H9 (cell line): Measurements from ENCODE around the gene NPAS3. TPM values are rescaled to one million over a fixed set of nuclear protein-coding genes. Genes with fewer than 3 reads are reported as not detected.

ENCODE experiments used
- DNase-seq: peaks from one replicate; pipeline ENCODE4 v3.0.0-alpha.2; 2017
- H2AFZ ChIP-seq: one replicate; pipeline ENCODE4 v1.6.1; 2013; ENCODE audit warnings: mild to moderate bottlenecking, low read length, control low read depth, moderate library complexity
- H2AK5ac ChIP-seq: 2 replicates; pipeline ENCODE4 v1.6.1; 2013; ENCODE audit warnings: low read length, control low read depth, mixed read lengths; ENCODE audit not compliant: insufficient read length
- H2BK120ac ChIP-seq: one replicate; pipeline ENCODE4 v1.6.1; 2013; ENCODE audit warnings: low read depth, mild to moderate bottlenecking, low read length, control low read depth, inconsistent platforms; ENCODE audit not compliant: poor library complexity, severe bottlenecking
- H2BK12ac ChIP-seq: 2 replicates; pipeline ENCODE4 v1.6.1; 2013; ENCODE audit warnings: low read length, control low read depth, mixed read lengths, low read depth; ENCODE audit not compliant: insufficient read length
- H2BK15ac ChIP-seq: 2 replicates; pipeline ENCODE4 v1.6.1; 2013; ENCODE audit warnings: low read depth, low read length, control low read depth
- H2BK20ac ChIP-seq: one replicate; pipeline ENCODE4 v1.6.1; 2013; ENCODE audit warnings: low read depth, mild to moderate bottlenecking, low read length, control low read depth, inconsistent platforms; ENCODE audit not compliant: poor library complexity, severe bottlenecking
- H2BK5ac ChIP-seq: 2 replicates; pipeline ENCODE4 v1.6.1; 2013; ENCODE audit warnings: low read length, control low read depth, mixed read lengths; ENCODE audit not compliant: insufficient read length
- H3K14ac ChIP-seq: 2 replicates; pipeline ENCODE4 v1.6.1; 2013; ENCODE audit warnings: low read length, control low read depth; ENCODE audit not compliant: insufficient read depth
- H3K18ac ChIP-seq: 2 replicates; pipeline ENCODE4 v1.6.1; 2013; ENCODE audit warnings: low read depth, mild to moderate bottlenecking, mixed read lengths, low read length, control low read depth; ENCODE audit not compliant: insufficient read length
- H3K23ac ChIP-seq: 2 replicates; pipeline ENCODE4 v1.6.1; 2013; ENCODE audit warnings: low read length, control low read depth, mixed read lengths, low read depth; ENCODE audit not compliant: insufficient read length
- H3K23me2 ChIP-seq: 2 replicates; pipeline ENCODE4 v1.6.1; 2013; ENCODE audit warnings: low read depth, mild to moderate bottlenecking, mixed read lengths, low read length, control low read depth; ENCODE audit not compliant: insufficient read length, poor library complexity, severe bottlenecking
- H3K27ac ChIP-seq: 2 replicates; pipeline ENCODE4 v1.5.1; 2013; ENCODE audit warnings: low read length, control low read depth, mixed read lengths, low read depth; ENCODE audit not compliant: insufficient read length
- H3K27me3 ChIP-seq: 2 replicates; pipeline ENCODE4 v1.6.1; 2013; ENCODE audit warnings: low read length, control low read depth, inconsistent platforms; ENCODE audit not compliant: insufficient read depth
- H3K4ac ChIP-seq: 2 replicates; pipeline ENCODE4 v1.6.1; 2013; ENCODE audit warnings: low read depth, mild to moderate bottlenecking, control low read depth, inconsistent platforms, low read length, moderate library complexity
- H3K4me1 ChIP-seq: 2 replicates; pipeline ENCODE4 v1.6.1; 2013; ENCODE audit warnings: low read length, control low read depth, inconsistent platforms; ENCODE audit not compliant: insufficient read depth
- H3K4me2 ChIP-seq: 2 replicates; pipeline ENCODE4 v1.6.1; 2013; ENCODE audit warnings: low read length, control low read depth, mixed read lengths; ENCODE audit not compliant: insufficient read length, insufficient read depth
- H3K56ac ChIP-seq: 2 replicates; pipeline ENCODE4 v1.6.1; 2013; ENCODE audit warnings: low read depth, mild to moderate bottlenecking, mixed read lengths, low read length, control low read depth; ENCODE audit not compliant: insufficient read length
- H3K79me1 ChIP-seq: 2 replicates; pipeline ENCODE4 v1.6.1; 2013; ENCODE audit warnings: low read depth, mild to moderate bottlenecking, moderate library complexity, low read length, control low read depth, inconsistent platforms; ENCODE audit not compliant: insufficient read depth, poor library complexity, severe bottlenecking
- H3K79me2 ChIP-seq: 2 replicates; pipeline ENCODE4 v1.6.1; 2013; ENCODE audit warnings: low read length, control low read depth, inconsistent platforms; ENCODE audit not compliant: insufficient read depth
- H3K9ac ChIP-seq: 2 replicates; pipeline ENCODE4 v1.6.1; 2013; ENCODE audit warnings: low read length, control low read depth, mixed read lengths; ENCODE audit not compliant: insufficient read length; ENCODE audit errors: extremely low read depth
- H3K9me3 ChIP-seq: one replicate; pipeline ENCODE4 v1.6.1; 2013; ENCODE audit warnings: low read depth, low read length, inconsistent platforms; ENCODE audit not compliant: control insufficient read depth
- H3T11ph ChIP-seq: one replicate; pipeline ENCODE4 v1.6.1; 2013; ENCODE audit warnings: mild to moderate bottlenecking, low read length, control low read depth, inconsistent platforms
- H4K20me1 ChIP-seq: one replicate; pipeline ENCODE4 v1.6.1; 2013; ENCODE audit not compliant: control insufficient read depth, insufficient read length, insufficient read depth
- H4K5ac ChIP-seq: 2 replicates; pipeline ENCODE4 v1.6.1; 2013; ENCODE audit warnings: low read depth, mild to moderate bottlenecking, mixed read lengths, low read length, control low read depth; ENCODE audit not compliant: insufficient read length
- H4K8ac ChIP-seq: replicated peaks from 2 replicates; pipeline ENCODE4 v1.6.1; 2013; ENCODE audit warnings: low read length, control low read depth, mixed read lengths, low read depth; ENCODE audit not compliant: insufficient read length
- H4K91ac ChIP-seq: 2 replicates; pipeline ENCODE4 v1.6.1; 2013; ENCODE audit warnings: low read depth, mild to moderate bottlenecking, moderate library complexity, mixed read lengths, low read length, control low read depth; ENCODE audit not compliant: insufficient read length
- H3K27ac Mint-ChIP-seq, 3 experiments: 2 replicates in 2 of 3; 3 replicates in 1 of 3; pipeline ENCODE4 v1.8.0; 2020 to 2021; ENCODE audit warnings: mixed read lengths in 3 of 3, mild to moderate bottlenecking in 1 of 3, moderate library complexity in 1 of 3
- H3K27me3 Mint-ChIP-seq: 2 replicates; pipeline ENCODE4 v1.8.0; 2021; ENCODE audit warnings: low read depth, mild to moderate bottlenecking, moderate library complexity, mixed read lengths
- H3K36me3 Mint-ChIP-seq, 3 experiments: 2 replicates in 2 of 3; 3 replicates in 1 of 3; pipeline ENCODE4 v1.8.0; 2020 to 2021; ENCODE audit warnings: low read depth in 3 of 3, mixed read lengths in 3 of 3; ENCODE audit not compliant: insufficient read depth in 1 of 3
- H3K4me1 Mint-ChIP-seq, 2 experiments: 2 replicates each; pipeline ENCODE4 v1.8.0; 2020; ENCODE audit warnings: mixed read lengths in 2 of 2
- H3K4me3 Mint-ChIP-seq, 2 experiments: 2 replicates in 1 of 2; 3 replicates in 1 of 2; pipeline ENCODE4 v1.8.0; 2020 to 2021; ENCODE audit warnings: mild to moderate bottlenecking in 2 of 2, mixed read lengths in 2 of 2, moderate library complexity in 1 of 2
- H3K9me3 Mint-ChIP-seq, 2 experiments: 2 replicates in 1 of 2; 3 replicates in 1 of 2; pipeline ENCODE4 v1.8.0; 2020; ENCODE audit warnings: mild to moderate bottlenecking in 2 of 2, mixed read lengths in 2 of 2, moderate library complexity in 1 of 2
- WGBS: extraction: QIAGEN DNeasy Blood & Tissue Kit; methylation state at CpG from one replicate; pipeline ENCODE4 v1.1.7; 2013; ENCODE audit warnings: missing lambda C conversion rate, low lambda C conversion rate, mixed read lengths; ENCODE audit not compliant: insufficient read length; ENCODE audit errors: extremely low coverage; 5-methylcytosine and 5-hydroxymethylcytosine counted together
- total RNA-seq: library from RNA; stranded (reverse); gene quantifications from 2 replicates; pipeline ENCODE4 v1.2.1, GENCODE V29; 2021
- TF ChIP-seq, protein P1 (sequence below): fragments of 200-600 bp; sonication (generic); conservative IDR thresholded peaks from 3 replicates; pipeline ENCODE4 v1.8.0; 2021; ENCODE audit warnings: antibody characterized with exemption, mild to moderate bottlenecking

NPAS3 gene
- total RNA-seq, 1 experiment from 2014 or later, result 0.17 TPM

DNA sequence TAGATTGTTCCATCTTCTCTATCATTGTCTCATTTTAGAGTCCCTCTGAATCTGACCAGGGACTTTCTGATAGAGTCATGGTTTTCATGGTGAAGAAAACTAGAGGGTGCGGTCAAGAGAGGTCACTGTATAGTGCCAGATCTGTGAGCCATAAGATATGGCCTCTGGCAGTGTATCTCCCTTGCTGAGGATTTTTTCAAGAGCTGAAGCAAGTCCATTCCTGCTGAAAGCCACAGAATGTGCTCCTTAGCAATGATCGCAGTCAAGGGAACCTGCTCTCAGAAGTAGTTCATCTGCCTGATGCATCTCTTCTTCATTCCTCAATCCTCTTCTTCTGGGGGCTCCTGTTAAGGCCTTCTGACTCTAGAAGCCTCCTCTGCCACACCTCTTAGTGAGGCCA, 607.0 kb downstream of the NPAS3 start:
- H3K79me2 ChIP-seq, result no peaks in the 10 kb centered on the region
- H4K8ac ChIP-seq, result no peak overlapping the region
- no peak overlapping the region for H2BK120ac ChIP-seq
- H2BK5ac ChIP-seq, result no peak overlapping the region
- no peak overlapping the region for H2AFZ ChIP-seq
- H3K14ac ChIP-seq, result no peak overlapping the region
- no peak overlapping the region for H3K9ac ChIP-seq
- TF ChIP-seq, protein P1, sequence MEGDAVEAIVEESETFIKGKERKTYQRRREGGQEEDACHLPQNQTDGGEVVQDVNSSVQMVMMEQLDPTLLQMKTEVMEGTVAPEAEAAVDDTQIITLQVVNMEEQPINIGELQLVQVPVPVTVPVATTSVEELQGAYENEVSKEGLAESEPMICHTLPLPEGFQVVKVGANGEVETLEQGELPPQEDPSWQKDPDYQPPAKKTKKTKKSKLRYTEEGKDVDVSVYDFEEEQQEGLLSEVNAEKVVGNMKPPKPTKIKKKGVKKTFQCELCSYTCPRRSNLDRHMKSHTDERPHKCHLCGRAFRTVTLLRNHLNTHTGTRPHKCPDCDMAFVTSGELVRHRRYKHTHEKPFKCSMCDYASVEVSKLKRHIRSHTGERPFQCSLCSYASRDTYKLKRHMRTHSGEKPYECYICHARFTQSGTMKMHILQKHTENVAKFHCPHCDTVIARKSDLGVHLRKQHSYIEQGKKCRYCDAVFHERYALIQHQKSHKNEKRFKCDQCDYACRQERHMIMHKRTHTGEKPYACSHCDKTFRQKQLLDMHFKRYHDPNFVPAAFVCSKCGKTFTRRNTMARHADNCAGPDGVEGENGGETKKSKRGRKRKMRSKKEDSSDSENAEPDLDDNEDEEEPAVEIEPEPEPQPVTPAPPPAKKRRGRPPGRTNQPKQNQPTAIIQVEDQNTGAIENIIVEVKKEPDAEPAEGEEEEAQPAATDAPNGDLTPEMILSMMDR, result no peak
- H2BK12ac ChIP-seq, result no peak overlapping the region
- H4K91ac ChIP-seq, result no peak overlapping the region
- H3K56ac ChIP-seq, result no peak overlapping the region
- no peaks in the 10 kb centered on the region; a peak in 1 of 4 replicates for H3K4me1 Mint-ChIP-seq
- no peaks in the 10 kb centered on the region for H3K4me1 ChIP-seq
- no peak overlapping the region for H3K27ac Mint-ChIP-seq
- H3K4me3 Mint-ChIP-seq, result no peak overlapping the region
- H3K23ac ChIP-seq, result no peak overlapping the region
- no peaks in the 10 kb centered on the region for H3K23me2 ChIP-seq
- no peak for DNase-seq
- no peak overlapping the region for H3K4ac ChIP-seq
- no peaks in the 10 kb centered on the region for H4K20me1 ChIP-seq
- H3K18ac ChIP-seq, result no peak overlapping the region
- H2BK15ac ChIP-seq, result no peak overlapping the region
- 0 out of 2 replicates have a peak, but pooled peaks cover 2% of the 10 kb centered on the region for H3K27me3 Mint-ChIP-seq
- H3K4me2 ChIP-seq, result no peak overlapping the region
- no peak overlapping the region for H2BK20ac ChIP-seq
- no peak overlapping the region for H3K27ac ChIP-seq
- no peaks in the 10 kb centered on the region for H3K9me3 ChIP-seq
- no peak overlapping the region for H2AK5ac ChIP-seq
- WGBS, result no CpG with 5 or more reads among the region's 2 CpGs
- H3K9me3 Mint-ChIP-seq, result no peaks in the 10 kb centered on the region
- H3K27me3 ChIP-seq, result no peaks in the 10 kb centered on the region
- H4K5ac ChIP-seq, result no peak overlapping the region
- H3K36me3 Mint-ChIP-seq, result no peaks in the 10 kb centered on the region
- no peaks in the 10 kb centered on the region for H3K79me1 ChIP-seq
- H3T11ph ChIP-seq, result no peak overlapping the region
